Measurements from ENCODE around the gene ASPRV1. TPM values are rescaled to one million over a fixed set of nuclear protein-coding genes. Genes with fewer than 3 reads are reported as not detected.

The ASPRV1 gene
- total and polyA plus RNA-seq, 4 donors, result 0.19 to 0.75 (median 0.23) TPM

- WGBS, result 98% methylated on average over 14 of the region's 14 CpGs
- no peak overlapping the region for H3K9ac ChIP-seq (ENCODE audit: low read depth in 1 of 2, low read length in 2 of 2)
- H3K9me3 ChIP-seq (ENCODE audit: control insufficient read depth in 4 of 4, low read length in 3 of 4), result no peaks in the 10 kb centered on the region
- H3K36me3 ChIP-seq (ENCODE audit: control insufficient read depth in 4 of 4, insufficient read depth in 3 of 4, low read depth in 1 of 4, low read length in 3 of 4), result peaks cover 15 to 50% (median 37%) of the 10 kb centered on the region in 4 donors
- TF ChIP-seq HNF4A (conservative IDR thresholded peaks at IDR 0.05) (no peak), EGR1 (IDR thresholded peaks at IDR 0.05; ENCODE audit: low read depth in 2 of 2) (no peak), GABPA (IDR thresholded peaks at IDR 0.05 in 1 of 2, conservative IDR thresholded peaks at IDR 0.05 in 1 of 2) (no peak), JUND (IDR thresholded peaks at IDR 0.05) (no peak), FOXA1 (IDR thresholded peaks at IDR 0.05) (no peak), ZBTB33 (IDR thresholded peaks at IDR 0.05) (no peak), NR2F2 (IDR thresholded peaks at IDR 0.05) (no peak), HNF4G (IDR thresholded peaks at IDR 0.05) (no peak), YY1 (IDR thresholded peaks at IDR 0.05) (no peak), SP1 (IDR thresholded peaks at IDR 0.05) (no peak), MAX (IDR thresholded peaks at IDR 0.05) (no peak), RAD21 (IDR thresholded peaks at IDR 0.05) (no peak), RXRA (IDR thresholded peaks at IDR 0.05) (no peak), FOXA2 (IDR thresholded peaks at IDR 0.05) (no peak), TAF1 (conservative IDR thresholded peaks at IDR 0.05) (no peak), ATF3 (IDR thresholded peaks at IDR 0.05) (no peak)
- TF ChIP-seq, protein P1, sequence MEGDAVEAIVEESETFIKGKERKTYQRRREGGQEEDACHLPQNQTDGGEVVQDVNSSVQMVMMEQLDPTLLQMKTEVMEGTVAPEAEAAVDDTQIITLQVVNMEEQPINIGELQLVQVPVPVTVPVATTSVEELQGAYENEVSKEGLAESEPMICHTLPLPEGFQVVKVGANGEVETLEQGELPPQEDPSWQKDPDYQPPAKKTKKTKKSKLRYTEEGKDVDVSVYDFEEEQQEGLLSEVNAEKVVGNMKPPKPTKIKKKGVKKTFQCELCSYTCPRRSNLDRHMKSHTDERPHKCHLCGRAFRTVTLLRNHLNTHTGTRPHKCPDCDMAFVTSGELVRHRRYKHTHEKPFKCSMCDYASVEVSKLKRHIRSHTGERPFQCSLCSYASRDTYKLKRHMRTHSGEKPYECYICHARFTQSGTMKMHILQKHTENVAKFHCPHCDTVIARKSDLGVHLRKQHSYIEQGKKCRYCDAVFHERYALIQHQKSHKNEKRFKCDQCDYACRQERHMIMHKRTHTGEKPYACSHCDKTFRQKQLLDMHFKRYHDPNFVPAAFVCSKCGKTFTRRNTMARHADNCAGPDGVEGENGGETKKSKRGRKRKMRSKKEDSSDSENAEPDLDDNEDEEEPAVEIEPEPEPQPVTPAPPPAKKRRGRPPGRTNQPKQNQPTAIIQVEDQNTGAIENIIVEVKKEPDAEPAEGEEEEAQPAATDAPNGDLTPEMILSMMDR (IDR thresholded peaks at IDR 0.05; ENCODE audit: low read depth, low read length, missing input control), result no peak
- DNase-seq (ENCODE audit: low spot score), result no peak
- peaks cover 0 to 8% (median 3%) of the 10 kb centered on the region in 4 donors for H3K4me1 ChIP-seq (ENCODE audit: control insufficient read depth in 4 of 4, insufficient read depth in 4 of 4, low read length in 3 of 4)
- H3K4me3 ChIP-seq (ENCODE audit: low read depth in 1 of 3, low read length in 3 of 3), result no peak overlapping the region
- no peaks in the 10 kb centered on the region for H3K27me3 ChIP-seq (ENCODE audit: control insufficient read depth in 4 of 4, insufficient read depth in 4 of 4, low read length in 3 of 4)
- H3K27ac ChIP-seq (ENCODE audit: low read depth in 1 of 2, low read length in 2 of 2), result no peak overlapping the region
Observed at GRCh38 chr2:69937968-69938367, 23.5 kb downstream of the ASPRV1 start.

DNA sequence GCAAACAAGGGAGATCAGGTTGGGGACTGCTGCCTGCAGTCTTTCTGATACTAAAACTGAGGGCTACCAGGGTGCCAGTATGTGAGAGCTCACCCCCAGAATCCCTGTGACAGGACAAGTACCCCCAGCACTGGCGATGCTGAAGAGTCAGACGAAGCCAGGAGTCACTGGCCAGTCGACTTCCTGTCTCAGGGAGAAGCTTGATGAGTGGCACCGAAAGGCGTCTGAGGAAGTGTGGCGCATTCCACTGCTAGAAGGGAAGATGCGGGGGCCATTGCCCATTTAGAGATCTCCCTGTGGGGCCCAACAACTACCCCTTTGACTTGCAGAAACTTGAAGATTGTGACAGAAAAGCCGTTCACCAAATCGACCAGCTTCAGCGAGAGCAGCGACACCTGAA is 24.5 kb downstream of the ASPRV1 start:
- Histone ChIP-seq H3K27ac (ENCODE audit: low read depth in 1 of 2, low read length in 2 of 2) (no peak overlapping the region), H3K27me3 (ENCODE audit: control insufficient read depth in 4 of 4, insufficient read depth in 4 of 4, low read length in 3 of 4) (no peaks in the 10 kb centered on the region), H3K9me3 (ENCODE audit: control insufficient read depth in 4 of 4, low read length in 3 of 4) (no peaks in the 10 kb centered on the region), H3K4me3 (ENCODE audit: low read depth in 1 of 3, low read length in 3 of 3) (no peak overlapping the region), H3K9ac (ENCODE audit: low read depth in 1 of 2, low read length in 2 of 2) (no peak overlapping the region), H3K36me3 (ENCODE audit: control insufficient read depth in 4 of 4, insufficient read depth in 3 of 4, low read depth in 1 of 4, low read length in 3 of 4) (peaks cover 17 to 42% (median 32%) of the 10 kb centered on the region in 4 donors), H3K4me1 (ENCODE audit: control insufficient read depth in 4 of 4, insufficient read depth in 4 of 4, low read length in 3 of 4) (peaks cover 0 to 8% (median 3%) of the 10 kb centered on the region in 4 donors)
- DNase-seq (ENCODE audit: low spot score), result no peak
- 89% methylated on average over 11 of the region's 11 CpGs for WGBS
- no peak for TF ChIP-seq YY1 (IDR thresholded peaks at IDR 0.05)
- TF ChIP-seq, protein P1 (IDR thresholded peaks at IDR 0.05; ENCODE audit: low read depth, low read length, missing input control), result no peak

Data from liver (tissue), 9 donors.